H1 (cell line): ENCODE data around the gene PPAT. TPM values are rescaled to one million over a fixed set of nuclear protein-coding genes. Genes with fewer than 3 reads are reported as not detected.

Experiments used
- CTCF ChIA-PET: fragments of 300-600 bp; sonication (Branson Sonifier 250); formaldehyde crosslinking; loops from one replicate; lab custom pipeline; 2021; ENCODE audit not compliant: partially characterized antibody; lab: Charles Lee
- POLR2A ChIA-PET: fragments of 300-600 bp; sonication (Branson Sonifier 250); formaldehyde crosslinking; loops from one replicate; lab custom pipeline; 2021; ENCODE audit warnings: inconsistent platforms; ENCODE audit not compliant: partially characterized antibody; lab: Charles Lee
- DNase-seq, 2 experiments: peaks; one replicate each; pipeline versions ENCODE4 v3.0.0 to v3.0.0-alpha.2; 2010 to 2022; ENCODE audit warnings: low spot score in 2 of 2, low read depth in 1 of 2, mixed read lengths in 1 of 2
- FAIRE-seq: peaks from 2 replicates; lab custom pipeline; 2011; peaks lifted over from hg19 to GRCh38; lab: Jason Lieb, UNC
- H2AFZ ChIP-seq: 2 replicates; pipeline ENCODE4 v1.8.1; 2012; ENCODE audit warnings: low read length, inconsistent platforms
- H2AK5ac ChIP-seq: 2 replicates; pipeline ENCODE4 v1.6.1; 2013; ENCODE audit warnings: low read depth, low read length
- H2BK120ac ChIP-seq: replicated peaks from 2 replicates; pipeline ENCODE3; 2013; ENCODE audit warnings: low read depth, low read length, inconsistent platforms
- H2BK12ac ChIP-seq: 2 replicates; pipeline ENCODE4 v1.6.1; 2013; ENCODE audit warnings: low read depth, low read length
- H2BK15ac ChIP-seq: 2 replicates; pipeline ENCODE4 v1.6.1; 2013; ENCODE audit warnings: low read length
- H2BK20ac ChIP-seq: 2 replicates; pipeline ENCODE4 v1.6.1; 2013; ENCODE audit warnings: low read length
- H2BK5ac ChIP-seq: 2 replicates; pipeline ENCODE4 v1.6.1; 2013; ENCODE audit warnings: low read depth, low read length
- H3K14ac ChIP-seq: 2 replicates; pipeline ENCODE4 v1.6.1; 2013; ENCODE audit warnings: inconsistent platforms; ENCODE audit not compliant: insufficient read length
- H3K18ac ChIP-seq: 2 replicates; pipeline ENCODE4 v1.6.1; 2013; ENCODE audit warnings: low read length; ENCODE audit errors: extremely low read depth
- H3K23ac ChIP-seq: 2 replicates; pipeline ENCODE4 v1.6.1; 2013; ENCODE audit warnings: inconsistent platforms; ENCODE audit not compliant: insufficient read length
- H3K23me2 ChIP-seq: 2 replicates; pipeline ENCODE4 v1.6.1; 2013; ENCODE audit warnings: low read depth, low read length
- H3K27ac ChIP-seq: 2 replicates; pipeline ENCODE4 v1.6.1; 2011; ENCODE audit warnings: low read depth, low read length, inconsistent platforms
- H3K27me3 ChIP-seq, 4 experiments: replicated peaks in 1 of 4; 1 replicate in 1 of 4; 2 replicates in 3 of 4; pipeline versions ENCODE4 v1.6.1 to v1.8.1; 2011 to 2013; ENCODE audit warnings: low read length in 3 of 4, mild to moderate bottlenecking in 3 of 4, inconsistent platforms in 2 of 4, mixed read lengths in 2 of 4, moderate library complexity in 1 of 4; ENCODE audit not compliant: control insufficient read depth in 3 of 4, insufficient read depth in 3 of 4; ENCODE audit errors: extremely low read depth in 1 of 4
- H3K36me3 ChIP-seq, 4 experiments: 2 replicates each; pipeline versions ENCODE4 v1.6.1 to v1.8.1; 2011 to 2013; ENCODE audit warnings: mild to moderate bottlenecking in 4 of 4, low read length in 3 of 4, moderate library complexity in 2 of 4, control low read depth in 1 of 4, inconsistent platforms in 1 of 4; ENCODE audit not compliant: insufficient read depth in 4 of 4, control insufficient read depth in 2 of 4
- H3K4ac ChIP-seq: replicated peaks from 2 replicates; pipeline ENCODE3; 2013; ENCODE audit warnings: low read length, low read depth, mixed read lengths, inconsistent platforms; ENCODE audit not compliant: insufficient read length
- H3K4me1 ChIP-seq, 4 experiments: replicated peaks in 1 of 4; 1 replicate in 1 of 4; 2 replicates in 3 of 4; pipeline versions ENCODE4 v1.6.1 to v1.8.1; 2011 to 2013; ENCODE audit warnings: low read length in 3 of 4, inconsistent platforms in 2 of 4, mixed read lengths in 1 of 4; ENCODE audit not compliant: insufficient read depth in 4 of 4, control insufficient read depth in 3 of 4
- H3K4me2 ChIP-seq, 2 experiments: 2 replicates each; pipeline versions ENCODE4 v1.6.1 to v1.8.1; 2011 to 2013; ENCODE audit warnings: low read depth in 2 of 2, low read length in 2 of 2, control low read depth in 1 of 2, inconsistent platforms in 1 of 2, mild to moderate bottlenecking in 1 of 2; ENCODE audit not compliant: insufficient read depth in 1 of 2
- H3K4me3 ChIP-seq, 4 experiments: fragments of 200-600, 300-600 bp in 1 of 4; sonication (generic), shearing (Covaris generic), sonication (Bioruptor Twin) in 1 of 4; 2 replicates each; pipeline versions ENCODE4 v1.5.1 to v1.8.1; 2011 to 2016; ENCODE audit warnings: low read length in 4 of 4, low read depth in 3 of 4, control low read depth in 2 of 4, inconsistent platforms in 2 of 4, mild to moderate bottlenecking in 2 of 4, mixed read lengths in 1 of 4, moderate library complexity in 1 of 4; ENCODE audit not compliant: insufficient read depth in 2 of 4; ENCODE audit errors: extremely low read depth in 1 of 4
- H3K56ac ChIP-seq: replicated peaks from 2 replicates; pipeline ENCODE3; 2013; ENCODE audit warnings: low read depth, mild to moderate bottlenecking, mixed read lengths, low read length, inconsistent platforms; ENCODE audit not compliant: insufficient read length
- H3K79me1 ChIP-seq: 2 replicates; pipeline ENCODE4 v1.6.1; 2013; ENCODE audit warnings: low read depth, low read length, control low read depth
- H3K79me2 ChIP-seq, 2 experiments: 2 replicates each; pipeline versions ENCODE4 v1.6.1 to v1.8.1; 2012 to 2013; ENCODE audit warnings: low read length in 2 of 2, mild to moderate bottlenecking in 2 of 2, inconsistent platforms in 1 of 2; ENCODE audit not compliant: insufficient read depth in 2 of 2, control insufficient read depth in 1 of 2
- H3K9ac ChIP-seq, 4 experiments: replicated peaks in 1 of 4; 1 replicate in 1 of 4; 2 replicates in 3 of 4; pipeline versions ENCODE4 v1.6.1 to v1.8.1; 2011 to 2013; ENCODE audit warnings: low read depth in 3 of 4, low read length in 3 of 4, control low read depth in 2 of 4, mild to moderate bottlenecking in 2 of 4, moderate library complexity in 2 of 4, inconsistent platforms in 1 of 4; ENCODE audit errors: extremely low read depth in 1 of 4
- H3K9me3 ChIP-seq, 2 experiments: 2 replicates each; pipeline versions ENCODE4 v1.6.1 to v1.8.1; 2012 to 2013; ENCODE audit warnings: mild to moderate bottlenecking in 2 of 2, moderate library complexity in 2 of 2, control low read depth in 1 of 2, inconsistent platforms in 1 of 2, low read depth in 1 of 2, low read length in 1 of 2, mixed read lengths in 1 of 2; ENCODE audit not compliant: insufficient read depth in 2 of 2
- H4K20me1 ChIP-seq, 2 experiments: replicated peaks in 1 of 2; 2 replicates each; pipeline versions ENCODE3 to v1.8.1; 2011 to 2013; ENCODE audit warnings: inconsistent platforms in 2 of 2, low read length in 2 of 2, mild to moderate bottlenecking in 1 of 2; ENCODE audit not compliant: insufficient read depth in 2 of 2, control insufficient read depth in 1 of 2
- H4K5ac ChIP-seq: 2 replicates; pipeline ENCODE4 v1.6.1; 2013; ENCODE audit warnings: low read length, low read depth, mixed read lengths, inconsistent platforms; ENCODE audit not compliant: insufficient read length
- H4K8ac ChIP-seq: 2 replicates; pipeline ENCODE4 v1.8.0; 2013; ENCODE audit warnings: mild to moderate bottlenecking, moderate library complexity, low read length, inconsistent platforms; ENCODE audit not compliant: insufficient read depth; ENCODE audit errors: extremely low read depth
- H4K91ac ChIP-seq: replicated peaks from 2 replicates; pipeline ENCODE3; 2013; ENCODE audit warnings: low read length, mixed read lengths, inconsistent platforms; ENCODE audit not compliant: insufficient read length
- POLR2A ChIP-seq, 2 experiments: IDR thresholded peaks; 1 replicate in 1 of 2; 2 replicates in 1 of 2; pipeline ENCODE4 v1.6.1; 2011; ENCODE audit warnings: low read depth in 2 of 2, low read length in 2 of 2, mild to moderate bottlenecking in 2 of 2; ENCODE audit errors: control extremely low read depth in 1 of 2
- SIN3A ChIP-seq, 2 experiments: IDR thresholded peaks in 1 of 2; conservative IDR thresholded peaks in 1 of 2; 2 replicates each; pipeline ENCODE4 v1.6.1; 2011 to 2012; ENCODE audit warnings: low read length in 2 of 2, improper control_type of control experiment in 1 of 2, low read depth in 1 of 2, mild to moderate bottlenecking in 1 of 2
- WGBS, 2 experiments: shearing (Covaris generic) in 1 of 2; methylation state at CpG; one replicate each; pipeline versions ENCODE4 v1.1.6 to v1.1.7; 2013 to 2015; ENCODE audit warnings: low lambda C conversion rate in 2 of 2, mixed read lengths in 2 of 2, inconsistent platforms in 1 of 2, low coverage in 1 of 2, missing lambda C conversion rate in 1 of 2; ENCODE audit not compliant: insufficient replicate concordance in 2 of 2, insufficient coverage in 1 of 2, insufficient read length in 1 of 2; ENCODE audit errors: extremely low coverage in 1 of 2, missing lambda C conversion rate in 1 of 2; 5-methylcytosine and 5-hydroxymethylcytosine counted together
- polyA plus RNA-seq, 7 experiments: library from polyadenylated mRNA; depleted of rRNA in 3 of 7; stranded (reverse) in 5 of 7; unstranded in 2 of 7; fragments of >200 nt in 5 of 7; fragments of 200-250 nt in 2 of 7; gene quantifications; 1 replicate in 5 of 7; 2 replicates in 1 of 7; 4 replicates in 1 of 7; pipeline versions ENCODE4 v1.2.1 to v1.2.3, GENCODE V29; 2011 to 2013; ENCODE audit warnings: missing spikeins in 2 of 7, mixed read lengths in 2 of 7
- total RNA-seq: library from RNA; stranded (reverse); fragmentation: NEBNext Ultra II Directional; extraction: Animal tissue kit (Norgen Biotek cat#: 25700); gene quantifications from 2 replicates; pipeline ENCODE4 v1.2.1, GENCODE V29; 2021

PPAT gene
- total and polyA plus RNA-seq, 2 of the 8 experiments (the other 6 are each of a cell fraction or from before 2014, with no cell fraction given) = 24.5 to 104 TPM

GRCh38 chr4:56464581-56464980 is 29.2 kb upstream of the PPAT start:
- Histone ChIP-seq H3K4ac (no peak overlapping the region), H2BK5ac (no peak overlapping the region), H3K4me3 (no peak overlapping the region), H3K23me2 (peaks cover 10% of the 10 kb centered on the region), H3K56ac (no peak overlapping the region), H2BK20ac (no peak overlapping the region), H3K18ac (no peak overlapping the region), H4K8ac (no peak overlapping the region), H2AFZ (no peak overlapping the region), H4K5ac (no peak overlapping the region), H3K9ac (no peak overlapping the region), H3K36me3 (peaks cover 9 to 33% (median 28%) of the 10 kb centered on the region in 4 experiments), H3K14ac (no peak overlapping the region), H2BK12ac (no peak overlapping the region), H3K9me3 (no peaks in the 10 kb centered on the region), H3K79me1 (peaks cover 5% of the 10 kb centered on the region), H3K27me3 (no peaks in the 10 kb centered on the region), H4K20me1 (peaks cover 5 to 17% of the 10 kb centered on the region in 2 experiments), H3K4me1 (peaks cover 0 to 5% (median 2%) of the 10 kb centered on the region in 4 experiments; a peak in 1 of 7 replicates), H3K23ac (no peak overlapping the region), H2BK120ac (no peak overlapping the region), H3K4me2 (no peak overlapping the region; a peak in 1 of 4 replicates), H4K91ac (no peak overlapping the region), H3K27ac (no peak overlapping the region), H3K79me2 (peaks cover 4 to 45% of the 10 kb centered on the region in 2 experiments; a peak in 3 of 4 replicates), H2AK5ac (no peak overlapping the region), H2BK15ac (no peak overlapping the region)
- ChIA-PET CTCF (no interaction called here), POLR2A (interaction anchor here (1.3 to 12.0 kb wide), 4 partner anchors 13 to 55 kb away, joined by 4 to 121 read pairs (median 8); partner anchors contain the start of genes PAICS and PPAT)
- DNase-seq (no peak), FAIRE-seq (no peak)
- TF ChIP-seq POLR2A (IDR thresholded peaks at IDR 0.05; ENCODE audit: control extremely low read depth in 1 of 2, low read depth in 2 of 2, low read length in 2 of 2) (peak in 1 of 2 experiments; percentile 6; a peak in 1 of 3 replicates), SIN3A (conservative IDR thresholded peaks at IDR 0.05 in 1 of 2, IDR thresholded peaks at IDR 0.05 in 1 of 2; ENCODE audit: low read depth in 1 of 2, low read length in 2 of 2) (no peak)
- WGBS, 2 experiments = 83% methylated on average over 3 of the region's 3 CpGs; no CpG with 5 or more reads in 1 of the 2 experiments
